NCI-H510A (cell line): ENCODE data around the gene GRIK3.
A peak's percentile ranks its signal among the peaks of the same experiment; 100 is the strongest.
"Not testable (repeated sequence)": the region's sequence is repeated elsewhere in the genome, so short reads cannot be mapped to it uniquely, and the experiment has no call there.

Source experiments
- DNase-seq: peaks from one replicate; lab custom pipeline; 2025; lab: John Stamatoyannopoulos, UW

Gene GRIK3

DNA sequence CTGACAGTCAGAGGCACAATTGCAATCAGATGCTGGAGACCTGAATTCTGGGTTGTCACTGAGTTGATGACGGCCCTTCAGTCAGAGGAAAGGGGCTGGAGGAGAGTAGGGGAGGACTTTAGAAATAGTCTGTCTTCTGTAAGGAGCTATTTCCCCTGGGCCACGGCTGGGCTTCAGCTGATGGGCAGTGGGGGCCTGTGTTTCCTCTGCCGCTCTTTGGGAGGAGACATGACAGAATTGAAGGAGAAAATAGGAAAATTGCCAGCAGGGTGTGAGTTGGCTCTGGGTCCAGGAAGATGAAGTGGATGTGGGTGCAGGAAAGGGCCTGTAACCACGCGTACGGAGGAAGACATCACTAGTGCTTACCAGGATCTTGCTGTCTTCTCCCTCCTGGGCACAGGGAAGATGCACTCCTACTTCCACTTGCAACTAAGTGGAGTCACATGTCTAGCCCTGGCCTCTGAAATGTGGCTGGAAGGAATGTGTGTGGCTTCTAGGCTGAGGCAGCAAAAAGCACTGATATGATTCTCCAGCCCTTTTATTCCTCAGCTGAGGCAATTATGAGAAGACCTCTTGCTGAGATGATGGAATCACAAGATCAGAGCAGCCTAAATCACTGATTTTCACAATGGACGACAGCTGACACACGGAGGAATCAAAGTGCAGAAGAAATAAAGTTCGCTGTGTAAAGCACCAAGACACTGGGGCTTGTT lies 250.0 kb downstream of the GRIK3 start:
- DNase-seq, result no peak

DNA sequence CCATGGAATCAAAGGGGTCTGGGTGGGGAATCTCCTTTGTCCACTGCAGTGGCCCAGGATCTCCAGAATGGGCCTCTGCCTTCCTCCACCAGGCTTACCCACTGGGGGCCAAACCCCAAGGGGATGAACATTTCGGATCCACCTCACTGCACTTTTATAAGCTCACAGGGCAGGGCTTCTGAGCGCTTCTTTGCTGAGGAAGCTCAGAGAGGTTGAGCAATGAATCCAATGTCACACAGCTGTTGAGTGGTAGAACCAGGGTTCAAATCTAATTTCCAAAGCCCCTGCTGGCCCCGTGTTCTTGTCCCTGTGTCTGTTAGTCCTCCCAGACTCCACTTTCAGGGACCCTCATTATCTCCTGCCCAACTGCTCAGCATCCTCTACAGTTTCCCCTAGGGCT lies 250.8 kb downstream of the GRIK3 start:
- DNase-seq, result no peak

DNA sequence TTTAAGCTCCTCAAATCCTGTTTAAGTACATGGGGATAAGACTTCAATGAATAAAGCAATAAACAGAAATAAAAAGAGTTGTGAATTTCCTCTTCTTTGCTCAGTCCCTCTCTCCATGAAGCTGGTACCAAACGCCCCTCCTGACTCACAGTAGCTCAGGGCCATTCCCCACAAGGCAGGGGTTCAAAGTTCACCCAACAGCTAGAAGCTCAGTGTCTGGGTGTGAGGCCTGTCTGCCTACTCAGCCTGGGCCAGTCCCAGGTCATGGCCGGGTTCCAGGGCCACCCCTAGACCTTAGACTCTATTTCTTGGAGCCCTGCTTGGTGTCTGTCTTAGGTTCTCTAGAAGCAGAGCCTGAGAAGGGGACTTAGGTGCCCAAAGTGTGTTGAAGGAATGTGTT lies 251.5 kb downstream of the GRIK3 start:
- DNase-seq, result no peak

DNA sequence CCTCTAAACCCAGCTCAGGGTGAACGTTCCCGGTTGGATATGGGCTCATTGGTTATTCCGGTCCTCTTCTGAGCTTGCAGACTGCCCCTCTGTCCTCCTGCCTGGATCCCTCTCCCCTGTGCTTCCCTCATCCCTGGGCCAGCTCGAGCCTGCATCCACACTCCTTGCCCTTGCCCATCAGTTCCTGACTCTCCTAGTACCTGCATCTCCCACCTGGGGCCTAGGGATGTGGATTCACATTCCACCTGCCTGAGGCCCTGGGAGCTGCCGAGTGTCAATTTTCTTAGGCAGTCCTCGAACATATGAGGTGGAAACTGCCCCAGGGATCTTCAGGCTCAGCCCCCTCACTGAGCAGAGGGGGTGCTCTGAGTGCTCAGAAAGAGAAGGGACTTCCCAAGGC lies 252.2 kb downstream of the GRIK3 start:
- no peak for DNase-seq

DNA sequence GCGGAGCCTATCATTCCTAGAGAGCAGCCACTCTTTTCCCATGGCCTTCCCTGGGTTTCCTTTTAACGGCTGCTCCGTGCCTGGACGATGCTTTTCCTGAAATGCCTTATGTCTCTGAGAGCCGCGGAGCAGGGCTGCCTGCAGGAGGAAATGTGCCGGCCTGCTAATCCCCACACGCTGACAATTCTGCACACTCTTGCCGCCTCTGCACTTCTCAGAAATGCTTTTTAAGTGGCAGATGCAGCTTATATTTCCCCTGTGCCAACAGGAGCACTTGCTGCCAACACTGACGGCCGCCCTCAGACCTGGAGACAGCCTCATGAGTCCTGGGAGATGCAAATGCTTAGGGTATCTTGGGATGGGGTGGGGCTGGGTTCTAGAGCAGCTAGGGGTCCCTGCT lies 253.2 kb downstream of the GRIK3 start:
- peak; percentile 99 for DNase-seq

DNA sequence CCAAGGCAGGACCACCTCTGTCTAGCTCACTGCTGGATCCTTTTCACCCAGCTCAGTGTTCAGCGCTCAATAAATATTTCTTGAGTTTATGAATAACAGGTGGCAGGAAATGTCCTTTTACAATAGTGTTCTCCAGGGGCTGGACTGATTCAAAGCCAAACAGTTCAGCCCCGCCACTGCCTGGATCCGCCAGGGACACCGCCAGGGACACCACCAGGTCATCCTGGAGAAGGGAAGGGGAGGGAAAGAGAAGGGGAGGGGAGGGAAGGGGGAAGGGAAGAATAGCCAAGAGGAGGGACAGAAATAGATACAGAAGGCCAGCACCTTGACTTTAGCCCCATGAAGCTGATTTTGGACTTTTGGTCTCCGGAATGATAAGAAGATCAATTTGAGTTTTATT lies 255.6 kb downstream of the GRIK3 start:
- DNase-seq, result peak; percentile 100

DNA sequence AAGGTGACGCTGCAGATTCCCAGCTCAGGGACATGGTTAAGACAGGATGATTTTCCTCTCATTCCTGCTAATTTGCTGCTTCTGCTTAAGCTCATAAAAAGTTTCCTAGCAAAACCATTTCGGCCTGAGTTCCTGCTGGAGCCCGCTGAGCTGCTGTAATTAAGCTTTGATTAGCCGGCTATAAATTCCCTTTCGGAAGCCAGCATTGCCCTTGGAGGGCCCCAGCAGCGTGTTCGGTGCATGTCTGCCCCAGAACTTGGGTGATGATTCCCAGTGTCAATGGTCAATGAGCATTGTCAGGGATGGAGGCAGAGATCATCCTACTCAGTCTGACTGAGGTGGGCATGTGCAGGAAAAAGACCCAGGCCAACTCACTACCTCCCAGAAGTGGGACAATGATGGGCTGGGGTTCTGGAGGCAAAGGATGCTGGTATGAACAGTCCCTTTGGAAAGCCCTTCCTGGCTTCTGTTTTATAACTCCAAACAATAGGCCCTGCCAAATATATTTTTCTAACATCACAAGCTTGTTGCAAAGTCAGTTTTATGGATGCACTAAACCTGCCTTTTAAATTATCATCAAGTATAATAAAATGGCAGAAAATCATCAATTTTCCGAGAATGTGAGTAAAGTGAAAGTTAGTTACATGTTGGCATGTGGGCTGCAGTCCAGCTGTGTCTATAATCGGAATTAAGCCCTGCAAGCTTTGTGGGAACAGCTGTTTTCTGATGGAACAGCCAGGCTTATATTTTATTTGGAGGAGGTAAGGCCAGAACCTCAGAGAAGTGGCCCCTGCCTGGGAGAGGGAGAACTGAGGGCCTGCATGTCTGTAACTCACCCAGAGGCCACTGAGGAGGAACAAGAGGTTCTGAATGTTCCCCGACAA lies 257.1 kb downstream of the GRIK3 start:
- DNase-seq, result peak; percentile 85

DNA sequence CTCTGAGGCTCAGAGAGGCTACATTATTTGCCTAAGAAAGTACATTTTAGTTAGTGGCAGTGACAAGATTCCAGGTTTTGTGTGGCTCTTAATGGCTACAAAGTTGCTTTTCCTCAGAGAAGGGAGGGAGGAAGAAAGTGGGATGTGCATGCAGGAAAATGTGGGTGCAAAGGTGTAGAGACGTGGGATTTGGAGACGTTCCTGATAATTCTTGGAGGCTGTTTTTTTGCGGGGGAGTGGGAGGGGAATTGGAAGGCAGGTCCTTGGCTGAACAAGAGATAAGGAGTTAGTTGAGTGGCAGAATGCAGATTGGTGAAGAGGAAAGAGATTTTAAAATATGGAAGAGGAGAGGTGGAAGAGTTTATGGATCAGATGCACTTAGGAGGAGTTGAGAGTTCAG lies 258.1 kb downstream of the GRIK3 start:
- DNase-seq, result no peak

DNA sequence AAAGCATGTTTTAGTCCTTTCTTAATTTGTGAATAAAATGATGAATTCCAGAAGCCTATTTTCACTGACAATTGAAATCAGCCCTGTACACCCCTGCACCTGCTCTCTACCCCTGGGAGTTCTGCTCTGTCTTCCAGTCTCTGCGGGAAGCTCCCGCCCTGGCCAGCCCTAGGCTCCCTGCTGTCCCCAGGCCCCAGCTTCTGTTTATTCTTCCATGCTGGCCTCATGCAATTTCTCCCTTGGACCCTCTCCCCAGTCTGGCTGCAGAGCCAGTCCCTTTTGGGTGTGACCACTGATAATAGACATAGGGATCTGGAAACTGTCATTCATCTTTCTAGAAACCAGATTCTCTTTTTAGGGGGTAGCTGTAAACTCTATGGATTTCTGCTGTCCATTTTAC lies 258.6 kb downstream of the GRIK3 start:
- DNase-seq, result peak; percentile 98

DNA sequence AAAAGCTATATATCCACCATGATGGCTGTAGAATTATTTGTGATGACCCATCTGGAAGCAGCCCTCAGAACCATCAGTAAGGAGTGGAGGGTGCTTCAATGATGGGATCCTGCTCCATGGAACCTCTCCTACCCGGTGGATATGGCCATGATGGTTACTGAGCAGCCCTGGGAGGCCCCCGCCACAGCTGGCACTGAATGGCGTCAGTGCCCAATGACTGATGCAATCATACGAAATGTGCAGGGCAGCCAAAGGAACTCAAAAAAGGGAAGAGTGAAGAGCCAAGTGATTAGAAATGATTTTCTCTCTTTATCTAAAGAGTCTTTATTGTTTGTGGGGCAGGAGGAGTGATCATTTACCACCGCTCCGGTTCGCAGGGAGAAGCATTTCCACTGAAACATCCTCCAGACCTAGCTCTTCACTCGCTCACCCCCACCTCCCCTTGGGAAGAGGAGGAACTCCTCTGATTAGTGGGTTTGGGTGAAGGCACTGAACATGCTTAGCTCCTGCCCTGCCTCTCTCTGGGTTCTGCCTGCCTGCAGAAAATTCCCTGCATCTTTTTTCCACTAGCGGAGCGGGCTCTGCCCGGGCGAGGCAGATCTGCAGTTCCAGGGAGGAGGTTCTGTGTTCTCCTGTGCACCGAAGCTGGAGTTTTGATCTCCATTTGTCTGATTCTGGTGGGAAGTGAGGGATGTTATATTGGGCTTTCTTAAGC lies 260.3 kb downstream of the GRIK3 start:
- peak; percentile 87 for DNase-seq

DNA sequence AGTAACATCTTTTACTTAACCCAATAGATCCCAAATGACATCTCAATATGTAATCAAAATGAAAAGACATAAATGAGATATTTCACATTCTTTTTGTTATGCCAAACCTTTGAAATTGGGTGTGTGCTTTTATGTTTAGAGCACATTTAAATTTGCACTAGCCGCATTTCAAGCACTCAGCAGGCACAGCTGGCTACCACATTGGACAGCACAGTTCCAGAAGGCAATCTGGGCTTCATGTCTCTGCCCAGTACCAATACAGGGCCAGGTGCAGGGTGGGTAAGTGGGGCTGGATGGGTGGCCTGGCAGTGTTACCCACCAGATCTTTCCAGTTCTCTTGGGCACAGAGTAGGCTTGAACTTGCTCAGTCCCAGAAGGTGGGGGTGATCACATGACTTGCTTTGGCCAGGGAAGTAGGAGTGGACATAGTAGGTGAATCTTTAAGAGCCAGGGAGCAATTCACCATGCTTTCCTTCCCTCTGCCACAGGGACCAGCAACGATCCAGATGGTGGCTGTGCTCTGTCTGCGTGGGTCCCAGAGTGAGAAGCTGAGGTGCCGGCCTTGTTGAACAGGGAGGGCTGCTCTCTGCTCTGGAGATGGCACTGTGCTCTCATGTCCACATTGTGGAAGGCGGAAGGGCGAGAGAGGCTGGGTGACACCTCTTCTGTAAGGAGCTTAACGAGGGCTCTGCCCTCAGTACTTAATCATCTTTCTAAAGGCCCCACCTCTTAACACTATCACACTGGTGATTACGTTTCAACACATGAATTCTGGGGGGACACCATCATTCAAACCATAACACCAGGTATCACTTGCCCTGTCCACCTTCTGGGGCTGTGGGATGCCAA lies 261.4 kb downstream of the GRIK3 start:
- DNase-seq, result peak; percentile 91

DNA sequence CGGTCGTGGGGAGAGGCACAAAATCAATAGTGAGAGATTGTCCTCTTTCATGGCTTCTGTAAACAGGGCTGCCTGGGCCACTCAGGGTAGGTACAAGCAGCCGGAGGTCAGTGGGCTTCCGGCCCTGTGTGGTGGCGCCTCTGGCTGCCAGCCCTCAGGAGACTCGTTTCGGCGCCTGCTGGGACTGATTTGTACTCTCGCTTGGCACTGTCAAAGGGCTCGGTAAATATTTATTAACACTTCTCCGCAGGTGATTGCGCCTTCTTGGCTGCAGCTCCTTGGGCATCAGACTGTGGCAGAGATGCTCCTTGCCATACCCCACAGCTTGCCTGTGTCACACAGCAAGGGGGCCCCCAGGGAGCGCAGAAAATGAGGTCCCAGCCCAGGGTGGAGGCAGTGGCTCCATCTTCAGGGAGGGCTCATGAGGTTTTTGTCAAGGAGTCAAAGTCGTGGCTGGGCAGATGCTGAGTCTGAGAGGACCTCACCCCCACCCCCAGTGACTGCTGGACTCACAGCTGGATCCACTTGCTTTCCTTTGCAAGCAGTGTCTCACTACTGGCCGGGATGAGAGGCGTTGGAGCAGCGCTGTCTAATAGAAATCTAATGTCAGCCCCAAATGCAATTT lies 262.5 kb downstream of the GRIK3 start:
- DNase-seq, result peak; percentile 100

DNA sequence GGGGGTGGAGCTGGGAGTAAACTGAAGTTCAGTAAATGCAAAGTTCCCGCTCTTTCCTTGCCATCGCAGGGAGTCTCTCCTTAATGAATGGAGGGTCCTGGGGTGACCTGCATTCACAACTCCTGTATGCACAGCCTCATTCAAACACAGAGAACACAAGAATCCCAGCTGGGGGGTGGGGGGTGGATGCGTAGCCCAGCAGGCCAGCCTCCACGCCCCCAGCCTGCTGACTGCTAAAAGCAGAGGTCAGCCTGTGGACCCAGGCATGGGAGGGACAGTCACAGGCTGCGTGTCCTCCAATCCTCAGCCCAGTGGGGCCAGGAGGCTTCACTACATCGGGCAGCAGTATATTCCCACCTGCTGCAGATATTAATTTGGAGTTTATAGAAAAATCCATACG lies 263.1 kb downstream of the GRIK3 start:
- no peak for DNase-seq

DNA sequence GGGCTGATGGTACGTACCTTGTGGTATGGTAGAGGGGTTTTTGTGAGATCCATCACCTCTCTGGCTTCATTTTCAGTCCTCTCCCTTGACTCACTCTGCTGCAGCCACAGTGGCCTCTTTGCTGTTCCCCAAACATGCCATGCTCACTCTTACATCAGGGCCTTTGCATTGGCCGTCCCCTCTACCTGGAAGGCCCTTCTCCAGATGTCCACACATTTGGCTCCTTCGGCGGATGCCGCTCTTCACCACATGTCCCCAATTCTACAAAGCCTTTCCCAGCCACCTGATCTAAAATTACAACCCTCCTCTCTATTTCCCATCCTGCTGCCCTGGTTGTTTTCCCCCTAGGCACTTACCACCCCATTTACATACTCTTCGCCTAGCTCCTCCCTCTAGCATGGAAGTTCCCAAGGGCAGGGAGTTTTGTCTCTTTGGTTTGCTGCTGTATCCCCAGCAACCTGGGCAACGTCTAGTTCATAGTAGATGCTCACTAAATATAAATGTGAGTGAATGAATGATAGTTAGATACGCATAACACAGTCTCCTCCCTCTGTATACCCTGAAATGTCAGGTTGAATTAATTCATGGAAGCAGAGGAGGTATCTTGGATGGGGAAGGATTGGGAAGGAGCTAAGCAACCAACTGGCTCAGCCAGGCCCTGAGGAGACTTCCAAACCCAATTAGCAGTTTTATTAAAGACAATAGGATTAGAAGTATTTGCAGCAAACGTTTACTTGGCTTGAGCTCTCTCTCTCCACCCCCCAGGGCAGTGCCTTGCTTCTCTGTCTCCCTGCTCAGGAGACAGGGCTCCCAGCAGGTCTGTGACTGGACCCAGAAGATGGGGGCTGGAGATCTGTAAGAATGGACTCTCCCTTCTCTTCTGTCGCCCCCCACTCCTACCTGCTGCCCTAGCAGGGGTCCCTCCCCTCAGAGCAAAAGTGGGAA lies 264.2 kb downstream of the GRIK3 start:
- peak; percentile 78 for DNase-seq

DNA sequence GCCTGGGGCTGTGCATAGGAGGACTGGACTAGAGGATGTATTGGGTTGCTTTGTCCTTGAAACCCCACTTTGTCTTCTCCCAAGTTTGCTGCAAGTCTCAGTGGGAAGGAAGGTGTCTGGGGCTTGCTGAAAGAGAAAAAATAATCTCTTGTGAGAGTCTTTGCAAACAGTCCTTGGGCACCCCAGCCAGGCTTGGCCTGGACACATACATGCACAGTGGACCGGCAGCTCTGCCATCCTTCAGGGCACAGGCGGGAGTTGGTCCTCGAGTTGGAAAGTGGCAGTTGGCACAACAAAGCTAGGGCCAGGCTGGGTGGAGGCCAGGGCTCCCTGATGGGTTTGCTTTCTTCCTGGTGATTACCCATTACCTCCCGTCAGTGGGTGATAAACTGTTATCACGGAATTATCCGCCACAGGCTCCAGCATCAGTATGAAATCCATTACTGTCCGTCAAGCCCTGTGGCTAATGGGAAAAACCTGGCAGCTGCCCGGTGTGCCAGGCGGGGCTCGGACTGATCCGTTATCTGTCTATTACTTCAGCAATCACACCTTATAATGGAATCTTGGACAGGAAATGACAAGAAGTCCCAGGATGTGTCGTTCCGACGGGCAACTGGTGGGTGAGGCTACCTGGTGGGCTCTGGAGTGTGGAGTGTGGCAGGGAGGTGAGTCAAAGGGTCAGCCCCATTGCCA lies 265.7 kb downstream of the GRIK3 start:
- DNase-seq, result no peak

DNA sequence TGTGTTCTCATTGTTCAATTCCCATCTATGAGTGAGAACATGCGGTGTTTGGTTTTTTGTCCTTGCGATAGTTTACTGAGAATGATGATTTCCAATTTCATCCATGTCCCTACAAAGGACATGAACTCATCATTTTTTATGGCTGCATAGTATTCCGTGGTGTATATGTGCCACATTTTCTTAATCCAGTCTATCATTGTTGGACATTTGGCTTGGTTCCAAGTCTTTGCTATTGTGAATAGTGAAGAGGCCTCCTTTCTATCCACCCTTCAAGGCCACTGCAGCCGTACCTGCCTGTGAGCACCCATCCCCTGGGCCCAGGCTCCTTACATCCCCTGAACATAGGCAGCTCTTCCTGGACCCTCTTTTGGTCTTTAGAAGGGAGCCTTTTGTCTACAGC lies 266.9 kb downstream of the GRIK3 start:
- DNase-seq, result not testable (repeated sequence)

DNA sequence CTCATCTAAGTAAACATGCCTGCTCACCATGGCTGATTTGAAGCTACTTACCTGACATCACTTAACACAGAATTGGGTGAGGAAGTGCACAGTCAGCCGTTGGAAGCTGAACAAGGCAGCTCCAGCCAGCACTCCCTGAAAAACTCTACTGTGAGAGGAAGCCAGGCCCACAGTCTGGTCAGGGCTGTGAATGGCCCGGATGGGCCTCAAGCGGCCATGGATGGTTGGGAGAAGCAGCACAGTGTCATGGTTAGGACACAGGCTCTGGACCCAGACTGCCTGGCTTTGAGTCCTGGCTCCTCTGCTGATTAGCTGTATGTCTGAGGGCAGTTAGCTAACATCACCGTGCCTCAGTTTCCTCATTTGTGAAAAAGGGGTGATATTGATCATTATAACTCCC lies 267.8 kb downstream of the GRIK3 start:
- peak; percentile 100 for DNase-seq

DNA sequence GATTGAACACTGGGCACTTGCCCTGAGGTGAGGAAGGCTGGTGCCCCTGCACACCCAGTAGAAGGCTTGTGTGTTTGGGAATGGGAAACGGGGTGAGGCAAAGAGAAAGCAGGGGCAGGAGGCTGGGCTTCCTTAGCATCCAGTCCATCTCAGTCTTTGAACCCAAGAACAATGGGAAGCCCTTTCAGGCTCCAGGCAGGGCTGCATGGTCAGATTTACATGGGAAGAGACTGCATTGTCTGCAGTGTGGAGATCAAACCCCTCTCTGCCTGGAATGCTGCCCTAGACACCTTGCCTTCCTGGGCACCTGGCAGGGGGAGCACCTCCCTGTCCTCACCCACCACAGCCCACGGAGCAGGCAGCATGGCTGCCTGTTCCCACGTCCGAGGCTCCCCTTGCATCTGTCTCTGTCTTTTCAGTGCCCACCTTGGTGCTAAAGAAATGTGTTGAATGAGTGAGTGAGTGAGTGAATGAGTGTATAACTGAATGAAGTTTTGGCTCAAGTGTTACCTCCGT lies 268.5 kb downstream of the GRIK3 start:
- DNase-seq, result peak; percentile 74

DNA sequence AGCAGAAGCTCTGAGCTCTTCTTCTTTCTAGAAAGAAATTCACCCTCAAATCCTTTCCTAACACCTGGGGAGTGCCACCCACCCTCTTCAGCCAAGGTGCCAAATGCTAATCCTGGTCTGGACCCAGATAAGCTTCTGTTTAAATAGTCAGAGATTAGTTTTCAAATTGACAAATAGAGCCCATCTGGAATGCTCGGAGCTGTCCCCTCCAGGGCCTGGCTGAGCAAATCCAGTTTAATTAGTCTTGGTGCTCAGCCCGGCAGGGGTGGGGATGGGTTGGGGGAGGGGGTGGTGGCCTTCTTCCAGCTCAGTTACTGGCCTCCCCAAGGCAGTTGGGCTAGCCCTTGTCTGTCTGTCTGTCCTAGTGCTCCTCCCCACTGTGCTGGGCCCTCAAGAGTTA lies 269.5 kb downstream of the GRIK3 start:
- peak; percentile 89 for DNase-seq
